Testis (tissue), 2 donors: Measurements from ENCODE around the gene ZNF689.

ENCODE experiments used
- POLR2A ChIP-seq: fragments of 450-650 bp; IDR thresholded peaks from one replicate; pipeline ENCODE4 v1.6.1; 2017; ENCODE audit warnings: antibody characterized with exemption, mild to moderate bottlenecking, moderate library complexity
- TF ChIP-seq, protein P1 (sequence below), 3 experiments: fragments of 450-650 bp in 2 of 3; fragments of 200-600 bp in 1 of 3; sonication (generic) in 1 of 3; IDR thresholded peaks; one replicate each; pipeline ENCODE4 v1.5.1; 2016 to 2019; ENCODE audit warnings: antibody characterized with exemption in 3 of 3, mild to moderate bottlenecking in 2 of 3, moderate library complexity in 1 of 3

DNA sequence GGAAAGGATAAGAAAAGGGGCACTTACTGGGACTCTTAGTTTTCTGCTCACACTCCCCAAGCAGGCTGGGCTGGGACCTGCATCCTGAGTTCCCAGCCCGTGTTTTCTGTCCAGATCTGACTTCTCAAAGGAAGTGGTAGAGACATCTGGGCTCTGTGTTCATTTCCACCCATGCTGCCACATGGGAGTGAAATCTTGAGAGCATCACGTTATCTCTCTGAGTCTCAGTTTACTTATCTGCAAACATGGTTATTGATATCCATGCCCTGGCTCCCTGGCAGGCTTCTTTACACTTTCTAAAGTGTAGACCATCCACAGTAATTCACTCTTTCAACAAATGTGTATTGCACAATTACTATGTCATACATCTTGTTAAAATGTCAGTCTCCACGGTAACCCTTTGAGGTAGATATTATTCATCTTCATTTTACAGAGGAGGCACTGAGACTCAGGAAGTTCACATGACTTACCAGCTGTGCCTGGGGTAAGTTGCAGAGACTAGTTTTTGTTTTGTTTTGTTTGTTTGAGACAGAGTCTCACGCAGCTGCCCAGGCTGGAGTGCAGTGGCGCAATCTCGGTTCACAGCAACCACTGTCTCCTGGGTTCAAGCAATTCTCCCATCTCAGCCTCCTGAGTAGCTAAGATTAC is 42.1 kb downstream of the ZNF689 start:
- TF ChIP-seq, protein P1, sequence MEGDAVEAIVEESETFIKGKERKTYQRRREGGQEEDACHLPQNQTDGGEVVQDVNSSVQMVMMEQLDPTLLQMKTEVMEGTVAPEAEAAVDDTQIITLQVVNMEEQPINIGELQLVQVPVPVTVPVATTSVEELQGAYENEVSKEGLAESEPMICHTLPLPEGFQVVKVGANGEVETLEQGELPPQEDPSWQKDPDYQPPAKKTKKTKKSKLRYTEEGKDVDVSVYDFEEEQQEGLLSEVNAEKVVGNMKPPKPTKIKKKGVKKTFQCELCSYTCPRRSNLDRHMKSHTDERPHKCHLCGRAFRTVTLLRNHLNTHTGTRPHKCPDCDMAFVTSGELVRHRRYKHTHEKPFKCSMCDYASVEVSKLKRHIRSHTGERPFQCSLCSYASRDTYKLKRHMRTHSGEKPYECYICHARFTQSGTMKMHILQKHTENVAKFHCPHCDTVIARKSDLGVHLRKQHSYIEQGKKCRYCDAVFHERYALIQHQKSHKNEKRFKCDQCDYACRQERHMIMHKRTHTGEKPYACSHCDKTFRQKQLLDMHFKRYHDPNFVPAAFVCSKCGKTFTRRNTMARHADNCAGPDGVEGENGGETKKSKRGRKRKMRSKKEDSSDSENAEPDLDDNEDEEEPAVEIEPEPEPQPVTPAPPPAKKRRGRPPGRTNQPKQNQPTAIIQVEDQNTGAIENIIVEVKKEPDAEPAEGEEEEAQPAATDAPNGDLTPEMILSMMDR (IDR thresholded peaks at IDR 0.05) = no peak
- no peak for TF ChIP-seq POLR2A
